Keratinocyte (primary cell): ENCODE measurements around the gene TRPT1. TPM values are rescaled to one million over a fixed set of nuclear protein-coding genes. Genes with fewer than 3 reads are reported as not detected.

ENCODE experiments used
- DNase-seq: peaks from one replicate; pipeline ENCODE4 v3.0.0-alpha.2; 2011; ENCODE audit warnings: low read depth, missing footprints, low spot score
- FAIRE-seq: peaks from 2 replicates; lab custom pipeline; 2011; peaks lifted over from hg19 to GRCh38; lab: Jason Lieb, UNC
- H2AFZ ChIP-seq: 2 replicates; pipeline ENCODE4 v1.6.0; 2012; ENCODE audit warnings: low read length, control low read depth, inconsistent platforms; ENCODE audit not compliant: control insufficient read depth
- H3K27ac ChIP-seq: 2 replicates; pipeline ENCODE4 v1.5.1; 2011; ENCODE audit warnings: low read length; ENCODE audit not compliant: control insufficient read depth, insufficient read depth
- H3K27me3 ChIP-seq: 3 replicates; pipeline ENCODE4 v1.6.0; 2011; ENCODE audit warnings: low read length; ENCODE audit not compliant: control insufficient read depth, insufficient read depth; ENCODE audit errors: extremely low read depth
- H3K36me3 ChIP-seq, 2 experiments: 2 replicates in 1 of 2; 3 replicates in 1 of 2; pipeline ENCODE4 v1.5.1; 2011; ENCODE audit warnings: low read length in 2 of 2, mild to moderate bottlenecking in 1 of 2; ENCODE audit not compliant: control insufficient read depth in 2 of 2, insufficient read depth in 2 of 2; ENCODE audit errors: extremely low read depth in 1 of 2
- H3K4me1 ChIP-seq: 3 replicates; pipeline ENCODE4 v1.5.1; 2011; ENCODE audit warnings: low read length; ENCODE audit not compliant: control insufficient read depth, insufficient read depth; ENCODE audit errors: extremely low read depth
- H3K4me2 ChIP-seq: 3 replicates; pipeline ENCODE4 v1.6.0; 2011; ENCODE audit warnings: low read depth, low read length; ENCODE audit not compliant: control insufficient read depth, insufficient read depth; ENCODE audit errors: extremely low read depth
- H3K4me3 ChIP-seq, 3 experiments: fragments of 200-600 bp in 1 of 3; sonication (generic) in 1 of 3; 2 replicates in 2 of 3; 3 replicates in 1 of 3; pipeline ENCODE4 v1.5.1; 2011 to 2016; ENCODE audit warnings: low read length in 3 of 3, mild to moderate bottlenecking in 3 of 3, control low read depth in 2 of 3, inconsistent platforms in 1 of 3, low read depth in 1 of 3, mixed read lengths in 1 of 3, mixed run types in 1 of 3, moderate library complexity in 1 of 3; ENCODE audit not compliant: control insufficient read depth in 2 of 3, insufficient read depth in 2 of 3; ENCODE audit errors: extremely low read depth in 1 of 3
- H3K79me2 ChIP-seq: 2 replicates; pipeline ENCODE4 v1.6.0; 2012; ENCODE audit warnings: low read length; ENCODE audit not compliant: control insufficient read depth, insufficient read depth
- H3K9ac ChIP-seq: 3 replicates; pipeline ENCODE4 v1.6.0; 2011; ENCODE audit warnings: low read length; ENCODE audit not compliant: control insufficient read depth, insufficient read depth; ENCODE audit errors: extremely low read depth
- H3K9me1 ChIP-seq: 3 replicates; pipeline ENCODE4 v1.6.0; 2011; ENCODE audit warnings: low read length; ENCODE audit not compliant: control insufficient read depth, insufficient read depth; ENCODE audit errors: extremely low read depth
- H3K9me3 ChIP-seq: 2 replicates; pipeline ENCODE4 v1.5.1; 2012; ENCODE audit warnings: low read depth, low read length; ENCODE audit not compliant: control insufficient read depth
- H4K20me1 ChIP-seq: 3 replicates; pipeline ENCODE4 v1.6.0; 2011; ENCODE audit warnings: low read length; ENCODE audit not compliant: control insufficient read depth, insufficient read depth; ENCODE audit errors: extremely low read depth
- EZH2 ChIP-seq: IDR thresholded peaks from one replicate; pipeline ENCODE4 v1.6.1; 2012; ENCODE audit warnings: inconsistent platforms, mild to moderate bottlenecking, low read length, moderate library complexity
- dilution Hi-C: fragments of 300-500 bp; cut with MboI; formaldehyde crosslinking; loops from one replicate; pipeline ENCODE4 v1.7.0; 2020; ENCODE audit warnings: low sequenced_read_pairs; ENCODE audit not compliant: extremely low pct_ligation_motif_present
- polyA plus RNA-seq, 5 experiments: library from polyadenylated mRNA; depleted of rRNA in 3 of 5; stranded (reverse) in 3 of 5; stranded (forward) in 1 of 5; unstranded in 1 of 5; fragments of >200 nt; gene quantifications; 1 replicate in 1 of 5; 2 replicates in 3 of 5; 3 replicates in 1 of 5; pipeline versions ENCODE4 v1.2.1 to v1.2.3, GENCODE V29; 2011 to 2012; ENCODE audit warnings: missing spikeins in 2 of 5, low read depth in 1 of 5, low replicate concordance in 1 of 5
- TF ChIP-seq, protein P1 (sequence below), 3 experiments: IDR thresholded peaks in 1 of 3; conservative IDR thresholded peaks in 1 of 3; optimal IDR thresholded peaks in 1 of 3; 2 replicates in 2 of 3; 3 replicates in 1 of 3; pipeline versions ENCODE3 to v1.5.1; 2011; ENCODE audit warnings: low read length in 3 of 3, mild to moderate bottlenecking in 3 of 3, moderate library complexity in 2 of 3, control low read depth in 1 of 3, inconsistent platforms in 1 of 3; ENCODE audit not compliant: insufficient read depth in 2 of 3; ENCODE audit errors: extremely low read depth in 1 of 3

Gene TRPT1
- polyA plus RNA-seq, 1 donor (not counting 4 experiments of a cell fraction or from before 2014, with no cell fraction given): 15.5 TPM

DNA sequence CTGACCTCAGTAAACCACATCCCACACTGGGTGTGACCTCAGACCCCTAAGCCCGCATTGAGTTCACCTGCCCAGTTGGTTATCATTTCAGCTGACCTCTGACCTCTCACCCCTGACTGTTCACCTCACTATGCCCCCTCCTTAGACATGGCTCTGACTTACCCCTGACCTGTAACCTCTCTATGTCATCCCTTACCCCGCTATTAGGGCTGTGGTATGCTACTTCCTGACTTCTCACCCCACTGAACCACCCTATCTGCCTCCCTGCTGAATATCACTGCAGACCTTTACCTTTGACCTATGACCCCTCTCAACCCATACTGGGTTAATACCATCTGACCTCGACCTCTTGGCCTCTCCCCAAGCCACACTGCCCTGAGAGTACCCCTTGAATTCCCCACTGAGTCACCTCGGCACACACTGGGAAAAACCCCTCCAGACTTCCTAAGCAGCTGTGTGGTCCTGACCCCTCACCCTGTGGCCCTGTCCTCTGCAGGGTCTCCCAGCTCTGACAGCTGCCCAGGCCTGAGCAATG, 33.6 kb upstream of the TRPT1 start:
- Histone ChIP-seq H3K27me3 (no peaks in the 10 kb centered on the region), H3K4me3 (no peak overlapping the region), H3K79me2 (peaks cover 16% of the 10 kb centered on the region), H3K9me3 (no peaks in the 10 kb centered on the region), H3K27ac (no peak overlapping the region), H4K20me1 (no peaks in the 10 kb centered on the region), H3K9me1 (peaks cover 2% of the 10 kb centered on the region), H3K36me3 (peaks cover 53 to 77% of the 10 kb centered on the region in 2 experiments), H3K9ac (no peak overlapping the region), H3K4me2 (no peak overlapping the region), H2AFZ (no peak overlapping the region), H3K4me1 (peaks cover 17% of the 10 kb centered on the region)
- FAIRE-seq (no peak), DNase-seq (no peak)
- dilution Hi-C loops: no loop called here
- TF ChIP-seq, protein P1, sequence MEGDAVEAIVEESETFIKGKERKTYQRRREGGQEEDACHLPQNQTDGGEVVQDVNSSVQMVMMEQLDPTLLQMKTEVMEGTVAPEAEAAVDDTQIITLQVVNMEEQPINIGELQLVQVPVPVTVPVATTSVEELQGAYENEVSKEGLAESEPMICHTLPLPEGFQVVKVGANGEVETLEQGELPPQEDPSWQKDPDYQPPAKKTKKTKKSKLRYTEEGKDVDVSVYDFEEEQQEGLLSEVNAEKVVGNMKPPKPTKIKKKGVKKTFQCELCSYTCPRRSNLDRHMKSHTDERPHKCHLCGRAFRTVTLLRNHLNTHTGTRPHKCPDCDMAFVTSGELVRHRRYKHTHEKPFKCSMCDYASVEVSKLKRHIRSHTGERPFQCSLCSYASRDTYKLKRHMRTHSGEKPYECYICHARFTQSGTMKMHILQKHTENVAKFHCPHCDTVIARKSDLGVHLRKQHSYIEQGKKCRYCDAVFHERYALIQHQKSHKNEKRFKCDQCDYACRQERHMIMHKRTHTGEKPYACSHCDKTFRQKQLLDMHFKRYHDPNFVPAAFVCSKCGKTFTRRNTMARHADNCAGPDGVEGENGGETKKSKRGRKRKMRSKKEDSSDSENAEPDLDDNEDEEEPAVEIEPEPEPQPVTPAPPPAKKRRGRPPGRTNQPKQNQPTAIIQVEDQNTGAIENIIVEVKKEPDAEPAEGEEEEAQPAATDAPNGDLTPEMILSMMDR (optimal IDR thresholded peaks at IDR 0.05 in 1 of 3, IDR thresholded peaks at IDR 0.05 in 1 of 3, conservative IDR thresholded peaks at IDR 0.05 in 1 of 3; ENCODE audit: extremely low read depth in 1 of 3, insufficient read depth in 2 of 3, low read length in 3 of 3): no peak
- TF ChIP-seq EZH2: no peak

DNA sequence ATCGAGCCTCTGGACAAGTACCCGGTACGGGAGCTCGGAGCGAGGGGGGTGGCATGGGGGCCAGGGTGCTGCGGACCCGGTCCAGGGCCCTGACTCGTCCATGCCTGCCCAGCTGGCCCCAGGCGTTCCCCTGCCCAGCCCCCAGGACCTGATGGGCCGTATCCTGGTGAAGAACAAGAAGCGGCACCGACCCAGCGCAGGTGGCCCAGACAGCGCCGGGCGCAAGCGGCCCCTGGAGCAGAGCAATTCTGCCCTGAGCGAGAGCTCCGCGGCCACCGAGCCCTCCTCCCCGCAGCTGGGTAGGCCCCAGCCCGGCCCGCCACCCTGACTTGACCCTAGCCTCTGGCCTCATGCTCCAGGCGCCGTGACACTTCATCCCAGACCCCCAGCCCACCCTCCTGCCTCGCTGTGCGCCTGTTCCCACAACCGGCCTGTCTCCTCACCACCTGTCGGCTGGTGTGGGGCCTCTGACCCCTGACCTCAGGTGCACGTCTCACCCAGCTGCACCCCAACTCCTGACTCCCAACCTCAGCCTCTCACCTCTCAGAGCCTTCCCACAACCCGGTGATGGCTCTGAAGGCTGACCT, 33.1 kb upstream of the TRPT1 start:
- H3K27me3 ChIP-seq: no peaks in the 10 kb centered on the region
- peaks cover 22% of the 10 kb centered on the region for H3K79me2 ChIP-seq
- H3K4me1 ChIP-seq: peaks cover 17% of the 10 kb centered on the region
- DNase-seq: no peak
- dilution Hi-C loops: no loop called here
- no peak overlapping the region for H3K4me3 ChIP-seq
- peaks cover 51 to 72% of the 10 kb centered on the region in 2 experiments for H3K36me3 ChIP-seq
- no peaks in the 10 kb centered on the region for H3K9me3 ChIP-seq
- H4K20me1 ChIP-seq: no peaks in the 10 kb centered on the region
- no peak overlapping the region for H3K4me2 ChIP-seq
- no peak overlapping the region for H3K9ac ChIP-seq
- TF ChIP-seq, protein P1 (optimal IDR thresholded peaks at IDR 0.05 in 1 of 3, IDR thresholded peaks at IDR 0.05 in 1 of 3, conservative IDR thresholded peaks at IDR 0.05 in 1 of 3; ENCODE audit: extremely low read depth in 1 of 3, insufficient read depth in 2 of 3, low read length in 3 of 3): no peak
- no peak for TF ChIP-seq EZH2
- no peak overlapping the region for H3K27ac ChIP-seq
- H3K9me1 ChIP-seq: peaks cover 2% of the 10 kb centered on the region
- FAIRE-seq: no peak
- H2AFZ ChIP-seq: no peak overlapping the region
